ENCODE data around the gene SUB1.
A peak's percentile ranks its signal among the peaks of the same experiment; 100 is the strongest.
"Not testable (repeated sequence)": the region's sequence is repeated elsewhere in the genome, so short reads cannot be mapped to it uniquely, and the experiment has no call there.

SUB1 gene

GRCh38 chr5:32585446-32586275 lies at the start of gene SUB1:
Gene SUB1 (plus strand): TSS chr5:32585557. CDS start chr5:32588513, 2,956 bp downstream.
- peak; percentile 87 for DNase-seq

GRCh38 chr5:32536246-32536645 lies 49.1 kb upstream of the SUB1 start:
- no peak for DNase-seq

GRCh38 chr5:32537437-32538029 lies 47.8 kb upstream of the SUB1 start:
- DNase-seq, result peak; percentile 24

- no peak for DNase-seq
These were observed 47.3 kb upstream of the SUB1 start for GRCh38 chr5:32538031-32538547.

GRCh38 chr5:32539981-32540845 lies 45.1 kb upstream of the SUB1 start:
- DNase-seq, result no peak

GRCh38 chr5:32541241-32541640 lies 44.1 kb upstream of the SUB1 start:
- no peak for DNase-seq

- no peak for DNase-seq
These were observed 42.9 kb upstream of the SUB1 start for GRCh38 chr5:32542216-32543059.

- no peak for DNase-seq
These were observed 42.1 kb upstream of the SUB1 start for GRCh38 chr5:32543291-32543690.

GRCh38 chr5:32545102-32545800 lies 40.1 kb upstream of the SUB1 start:
- DNase-seq, result no peak

- no peak for DNase-seq
These were observed 34.2 kb upstream of the SUB1 start for GRCh38 chr5:32551194-32551593.

GRCh38 chr5:32551865-32552264 lies 33.5 kb upstream of the SUB1 start:
- no peak for DNase-seq

- not testable (repeated sequence) for DNase-seq
These were observed 32.9 kb upstream of the SUB1 start for GRCh38 chr5:32552491-32552890.

GRCh38 chr5:32552936-32553335 lies 32.4 kb upstream of the SUB1 start:
- DNase-seq, result no peak

GRCh38 chr5:32554181-32554780 lies 31.1 kb upstream of the SUB1 start:
- not testable (repeated sequence) for DNase-seq

GRCh38 chr5:32556543-32556942 lies 28.8 kb upstream of the SUB1 start:
- not testable (repeated sequence) for DNase-seq

- no peak for DNase-seq
These were observed 25.9 kb upstream of the SUB1 start for GRCh38 chr5:32559411-32559810.

- DNase-seq, result no peak
These were observed 25.4 kb upstream of the SUB1 start for GRCh38 chr5:32559921-32560320.

- DNase-seq, result no peak
These were observed 23.3 kb upstream of the SUB1 start for GRCh38 chr5:32562056-32562455.

- DNase-seq, result no peak
These were observed 22.5 kb upstream of the SUB1 start for GRCh38 chr5:32562843-32563242.

- no peak for DNase-seq
These were observed 21.7 kb upstream of the SUB1 start for GRCh38 chr5:32563614-32564013.

GRCh38 chr5:32565145-32565544 lies 20.2 kb upstream of the SUB1 start:
- no peak for DNase-seq

Measured in T1000 (cell line).